Activated CD4-positive, CD25-positive, alpha-beta regulatory T cell (primary cell): ENCODE measurements around the gene NOVA2.
"Not testable (repeated sequence)": the region's sequence is repeated elsewhere in the genome, so short reads cannot be mapped to it uniquely, and the experiment has no call there.

Experiments used
- DNase-seq, 4 experiments: peaks; one replicate each; lab custom pipeline; 2025; lab: John Stamatoyannopoulos, UW

Gene NOVA2

DNA sequence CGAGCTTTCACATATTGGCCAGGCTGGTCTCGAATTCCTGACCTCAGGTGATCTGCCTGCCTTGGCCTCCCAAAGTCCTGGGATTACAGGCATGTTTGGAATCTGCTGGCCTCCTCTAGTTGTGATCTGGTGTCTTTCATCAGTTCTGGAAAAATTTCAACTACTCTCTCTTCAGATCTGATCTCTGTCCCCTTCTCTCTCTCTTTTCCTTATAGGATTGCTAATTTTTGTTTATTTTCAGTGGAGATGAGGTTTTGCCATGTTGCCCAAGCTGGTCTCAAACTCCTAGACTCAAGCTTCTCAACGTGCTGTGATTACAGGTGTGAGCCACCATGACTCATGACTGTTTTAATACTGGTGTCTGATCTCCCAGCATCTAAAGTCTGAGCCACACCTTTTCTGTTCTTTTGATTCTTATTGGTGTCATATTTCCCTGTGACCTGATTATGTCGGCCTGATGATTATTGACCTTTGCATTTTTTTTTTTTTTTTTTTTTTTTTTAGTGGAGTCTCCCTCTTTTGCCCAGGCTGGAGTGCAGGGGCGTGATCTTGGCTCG lies 48.7 kb downstream of the NOVA2 start:
- no peak for DNase-seq

DNA sequence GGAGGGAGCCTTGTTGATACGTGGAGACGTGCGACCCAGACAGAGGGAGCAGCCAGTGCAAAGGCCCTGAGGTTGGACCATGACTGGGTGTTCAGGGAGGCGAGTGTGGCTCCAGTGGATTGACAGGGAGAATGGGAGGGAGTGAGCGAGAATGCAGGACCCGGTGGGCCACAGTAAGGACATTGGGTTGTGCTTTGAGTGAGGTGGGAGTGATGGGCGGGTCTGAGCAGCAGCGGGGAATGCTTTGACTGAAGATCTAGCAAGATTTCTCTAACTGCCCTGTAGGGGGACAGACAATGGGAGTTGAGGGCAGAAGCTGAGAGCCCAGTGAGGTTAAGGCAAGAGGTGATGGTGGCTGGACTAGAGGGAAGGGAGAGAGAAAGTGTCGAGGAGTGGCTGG lies 51.4 kb downstream of the NOVA2 start:
- no peak for DNase-seq

DNA sequence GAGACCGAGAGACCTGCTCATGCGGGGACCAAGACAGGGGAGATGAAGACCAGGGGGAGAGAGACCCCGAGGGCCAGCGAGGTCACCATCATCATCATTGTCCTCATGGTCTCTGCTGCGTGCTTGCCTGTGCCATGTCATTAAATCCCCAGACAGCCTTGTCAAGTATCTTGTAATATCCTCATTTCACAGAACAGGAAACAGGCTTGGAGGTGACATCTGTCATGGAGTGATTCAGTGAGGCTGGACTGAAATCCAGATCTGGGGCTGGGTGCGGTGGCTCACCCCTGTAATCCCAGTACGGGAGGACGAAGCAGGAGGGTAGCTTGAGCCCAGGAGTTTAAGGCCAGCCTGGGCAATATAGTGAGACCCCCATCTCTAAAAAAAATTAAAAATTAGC lies 53.2 kb downstream of the NOVA2 start:
- no peak for DNase-seq

DNA sequence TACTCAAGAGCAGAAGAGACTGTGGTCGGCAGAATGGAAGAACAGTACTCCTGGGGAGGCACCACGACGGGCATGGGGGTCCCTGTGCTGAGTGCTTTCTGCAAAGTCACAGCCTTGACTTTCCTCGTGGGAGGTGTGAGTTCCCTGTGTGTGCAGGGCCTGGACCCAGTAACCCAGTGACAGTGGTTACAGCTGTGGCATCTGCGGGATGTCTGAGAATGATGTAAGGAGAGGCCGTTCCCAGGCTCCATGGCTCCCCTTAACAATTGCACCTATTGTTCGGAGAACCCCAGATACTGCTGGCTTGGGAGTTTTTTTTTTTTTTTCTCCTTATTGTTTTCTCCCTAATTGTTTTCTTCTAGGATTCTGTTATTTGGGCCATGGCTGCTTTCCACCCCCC lies 54.0 kb downstream of the NOVA2 start:
- DNase-seq: no peak

DNA sequence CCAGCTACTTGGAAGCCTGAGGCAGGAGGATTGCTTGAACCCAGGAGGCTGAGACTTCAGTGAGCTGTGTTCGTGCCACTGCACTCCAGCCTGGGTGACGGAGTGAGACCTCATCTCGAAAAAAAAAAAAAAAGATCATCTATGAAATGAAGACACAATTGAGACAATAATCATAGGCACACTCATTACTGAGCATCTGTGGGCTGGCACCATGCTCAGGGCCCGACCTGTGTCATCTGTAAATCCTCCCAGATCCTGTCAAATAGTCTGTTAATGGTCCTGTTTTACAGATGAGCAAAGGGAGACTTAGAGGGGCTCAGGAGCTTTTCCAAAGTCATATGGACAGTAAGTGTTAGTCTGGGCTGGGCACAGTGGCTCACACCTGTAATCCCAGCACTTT lies 54.9 kb downstream of the NOVA2 start:
- no peak for DNase-seq

DNA sequence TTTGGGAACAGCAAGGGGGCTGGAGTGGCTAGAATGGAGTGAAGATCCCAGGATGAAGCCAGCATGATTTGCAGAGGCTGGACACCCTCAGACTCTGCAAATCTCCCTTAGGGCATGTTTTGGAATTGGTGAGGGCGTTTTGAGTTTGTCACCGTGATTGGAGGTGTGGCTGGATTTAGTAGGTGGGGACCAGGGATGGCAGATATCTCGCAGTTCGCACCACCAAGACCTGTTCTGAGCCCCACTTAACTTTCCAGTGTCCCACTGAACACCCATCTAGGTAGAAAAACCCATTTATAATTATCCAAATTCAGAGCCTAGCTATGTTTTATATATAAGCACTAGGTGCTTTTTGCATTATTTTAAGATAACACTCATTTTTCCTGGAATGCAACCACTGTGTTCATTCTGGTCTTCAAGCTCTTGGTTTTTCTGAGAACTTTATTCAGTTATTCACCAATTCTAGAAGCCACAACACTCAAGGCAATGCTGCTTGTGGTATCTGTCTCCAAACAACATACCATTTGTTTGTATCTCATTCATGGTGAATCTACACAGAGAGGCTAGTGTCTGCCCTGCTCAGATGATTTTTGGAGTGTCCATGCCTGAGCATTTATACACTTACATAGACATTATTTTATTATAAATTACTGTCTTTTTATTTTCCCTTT lies 56.1 kb downstream of the NOVA2 start:
- DNase-seq: no peak

DNA sequence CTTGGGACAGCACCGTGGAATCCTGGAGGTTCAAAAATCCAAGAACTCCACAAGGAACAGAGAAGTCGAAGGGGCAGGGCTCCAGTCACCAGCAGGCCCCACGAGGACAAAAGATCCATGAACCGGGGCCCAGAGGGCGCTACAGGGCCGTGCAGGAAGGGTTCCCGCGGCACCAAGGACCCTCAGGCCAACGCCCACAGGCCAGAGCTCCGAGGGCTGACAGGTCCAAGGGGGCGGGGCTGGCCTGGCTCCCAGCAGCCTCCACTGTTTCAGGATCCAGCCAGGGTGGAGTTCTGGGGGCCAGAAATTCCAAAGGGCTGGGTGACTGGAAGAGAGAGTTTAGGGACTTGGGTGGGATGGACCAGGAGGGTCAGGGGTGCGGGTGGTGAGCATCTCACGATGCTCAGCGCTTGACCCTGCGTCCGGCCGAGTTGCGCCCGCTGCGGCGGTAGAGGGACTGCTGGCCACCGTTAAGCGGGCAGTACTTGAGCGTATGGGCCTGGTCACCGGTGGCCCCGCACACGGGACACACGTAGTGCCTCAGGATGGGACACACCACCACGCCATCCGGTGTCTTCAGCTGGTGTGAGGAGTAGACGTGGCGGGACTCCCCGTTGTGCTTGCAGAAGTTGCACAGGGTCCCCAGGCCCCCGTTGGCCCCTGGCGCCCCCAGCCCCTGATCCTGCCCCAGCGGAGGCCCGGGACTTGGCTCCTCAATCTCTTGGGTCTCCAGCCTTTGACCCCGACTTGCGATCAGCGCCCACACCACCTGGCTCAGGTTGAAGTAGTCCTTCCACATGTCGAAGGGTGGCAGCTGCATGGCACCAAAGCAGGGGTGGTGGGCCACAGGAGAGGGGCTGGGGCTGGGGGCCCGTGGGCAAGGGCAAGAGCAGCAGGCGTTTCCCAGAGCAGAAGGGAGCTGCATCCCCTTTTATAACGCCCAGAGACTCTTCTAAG lies 59.5 kb downstream of the NOVA2 start, which contains the start of gene NANOS2:
Gene NANOS2, minus strand, starts transcription at position 905 of the 957 bp plus-strand sequence. Its CDS starts 85 bp downstream, at position 820.
- DNase-seq: no peak

DNA sequence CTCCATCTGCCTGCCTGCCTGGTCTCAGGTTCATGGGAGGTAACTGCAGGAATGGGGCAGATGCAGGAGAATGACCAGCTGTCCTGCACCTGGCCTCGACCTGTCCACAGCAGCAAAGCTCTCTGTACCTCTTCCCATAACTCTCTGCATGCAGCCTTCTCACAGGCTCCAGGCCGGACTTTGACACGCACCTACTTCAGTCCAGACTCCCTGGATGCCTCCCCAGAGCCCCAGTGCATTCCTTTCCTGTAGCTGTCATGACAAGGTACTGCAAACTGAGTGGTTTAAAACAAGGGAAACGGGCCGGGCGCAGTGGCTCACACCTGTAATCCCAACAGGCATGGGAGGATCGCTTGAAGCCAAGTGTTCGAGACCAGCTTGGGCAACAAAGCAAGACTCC lies 62.4 kb downstream of the NOVA2 start:
- DNase-seq: no peak

DNA sequence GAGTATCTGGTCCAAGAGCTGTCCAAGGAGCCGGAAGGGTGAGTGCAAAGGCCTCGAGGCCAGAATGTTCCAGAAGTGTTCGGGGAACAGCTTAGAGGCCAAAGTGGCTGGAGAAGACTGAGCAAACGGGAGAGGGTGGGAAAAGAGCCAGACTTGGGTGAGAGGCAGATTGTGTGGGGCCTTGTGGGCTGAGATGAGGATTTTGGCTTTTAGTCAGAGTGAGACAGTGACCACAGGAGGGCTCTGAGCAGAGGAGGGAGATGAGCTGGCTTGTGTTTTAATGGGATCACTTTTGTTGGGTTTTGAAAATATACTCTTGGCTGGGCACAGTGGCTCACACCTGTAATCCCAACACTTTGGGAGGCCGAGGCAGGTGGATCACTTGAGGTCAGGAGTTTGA lies 64.7 kb downstream of the NOVA2 start:
- DNase-seq: no peak

DNA sequence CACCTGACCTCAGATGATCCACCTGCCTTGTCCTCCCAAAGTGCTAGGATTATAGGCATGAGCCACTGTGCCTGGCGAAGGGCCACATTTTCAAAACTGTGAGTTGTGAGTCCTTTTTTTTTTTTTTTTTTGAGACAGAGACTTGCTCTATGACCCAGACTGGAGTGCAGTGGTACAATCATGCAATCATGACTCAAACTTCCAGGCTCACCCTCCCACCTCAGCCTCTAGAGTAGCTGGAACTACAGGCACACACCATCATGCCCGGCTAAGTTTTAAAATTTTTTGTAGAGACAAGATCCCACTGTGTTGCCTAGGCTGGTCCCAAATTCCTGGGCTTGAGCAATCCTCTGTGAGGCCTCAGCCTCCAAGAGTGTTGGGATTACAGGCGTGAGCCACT lies 67.4 kb downstream of the NOVA2 start:
- DNase-seq: no peak

DNA sequence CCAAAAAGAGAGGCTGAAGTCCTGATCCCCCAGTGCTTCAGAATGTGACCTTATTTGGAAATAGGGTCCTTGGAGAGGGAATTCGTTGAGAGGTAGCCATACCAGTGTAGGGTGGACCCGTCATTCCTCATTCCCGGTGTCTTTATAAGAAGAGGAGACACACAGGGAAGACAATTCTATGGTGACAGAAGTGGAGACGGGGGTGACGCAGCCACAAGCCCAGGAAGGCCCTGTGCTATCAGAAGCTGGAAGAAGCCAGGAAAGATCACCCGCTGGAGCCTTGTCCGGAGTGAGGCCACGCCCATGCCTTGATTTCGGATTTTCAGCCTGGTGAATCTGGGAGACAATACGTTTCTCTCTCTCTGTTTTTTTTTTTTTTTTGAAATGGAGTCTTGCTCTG lies 68.7 kb downstream of the NOVA2 start:
- DNase-seq: no peak

DNA sequence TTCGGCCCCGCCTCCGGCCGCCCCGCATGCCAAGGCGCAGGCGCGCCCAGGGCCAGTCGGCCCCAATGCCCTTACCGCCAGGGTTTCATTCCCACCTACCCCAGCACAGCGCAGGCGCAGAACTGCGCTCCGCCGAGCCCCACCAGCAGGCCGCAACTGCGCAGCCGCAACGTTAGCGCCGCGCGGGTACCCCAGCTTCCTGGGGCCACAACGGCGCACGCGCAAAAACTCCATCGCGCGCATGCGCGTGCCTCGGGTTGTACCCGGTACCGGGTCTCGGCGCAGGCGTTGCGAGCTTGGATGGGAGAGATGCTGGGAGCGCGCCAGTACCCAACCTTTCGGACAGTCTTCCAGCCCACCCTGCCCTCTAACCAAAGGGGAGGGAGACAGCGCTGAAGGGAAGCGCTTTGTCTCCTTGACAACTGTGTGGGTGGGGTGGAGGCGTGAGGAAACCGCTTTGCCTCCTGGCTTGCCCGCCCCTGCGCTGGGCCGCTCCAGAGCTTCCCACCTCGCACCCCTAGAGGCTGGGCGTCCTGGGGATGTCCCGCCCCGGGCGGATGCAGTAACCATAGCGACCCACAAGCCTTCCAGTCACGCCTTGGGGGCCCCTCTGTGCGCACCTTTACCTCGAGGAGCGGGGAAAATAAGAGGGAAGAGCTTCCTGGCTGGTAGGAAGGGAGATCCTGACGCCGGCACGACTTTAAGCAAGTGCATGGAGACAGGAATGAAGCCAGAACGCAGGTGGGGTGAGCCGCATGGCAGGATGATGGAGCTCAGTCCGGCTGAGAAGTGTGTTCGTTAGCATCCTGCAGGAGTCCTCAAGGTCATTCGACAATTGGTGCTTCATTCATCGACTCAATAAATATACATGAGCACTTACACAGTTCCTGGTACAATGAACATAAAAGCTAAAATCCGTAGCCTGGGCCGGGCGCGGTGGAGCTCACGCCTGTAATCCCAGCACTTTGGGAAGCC lies 70.7 kb downstream of the NOVA2 start:
- peak; percentile 95 to 99 (median 98) for DNase-seq

DNA sequence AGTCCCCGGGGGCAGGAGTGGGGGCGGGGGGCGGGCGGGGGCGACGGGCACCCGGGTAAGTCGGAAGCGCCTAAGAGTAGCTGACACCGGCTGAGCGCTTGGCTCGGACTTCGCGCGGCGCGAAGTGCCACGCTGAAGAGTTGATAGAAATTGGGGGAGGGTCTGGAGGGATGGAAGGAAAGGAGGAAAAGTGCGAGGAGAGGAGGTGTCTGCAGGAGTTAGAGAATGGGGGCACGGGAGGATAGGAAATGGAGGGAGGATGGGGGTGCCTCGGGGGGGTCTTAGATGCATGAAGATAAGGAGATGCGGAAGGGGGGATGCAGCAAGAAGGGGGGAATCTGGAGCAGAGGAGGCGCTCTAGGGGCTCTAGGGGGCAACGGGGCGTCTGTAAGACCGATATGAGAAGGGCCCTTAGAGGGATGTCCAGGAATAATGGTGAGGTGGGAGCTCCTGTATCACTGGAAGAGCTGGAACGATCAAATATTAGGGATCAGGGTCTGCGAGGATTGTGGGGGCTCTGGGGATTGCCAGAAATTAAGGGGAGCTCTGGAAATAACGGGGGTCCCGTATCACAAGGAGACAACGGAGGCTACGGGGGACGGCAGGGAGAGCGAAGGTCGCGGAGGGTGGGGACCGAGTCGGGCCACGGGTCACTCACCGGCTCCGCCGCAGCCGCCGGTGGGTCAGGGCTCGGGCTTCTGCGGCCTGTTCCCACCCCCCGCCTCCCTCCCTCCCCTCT lies 71.6 kb downstream of the NOVA2 start, which contains the start of gene MYPOP:
Gene MYPOP, minus strand, starts transcription at position 702 of the 739 bp plus-strand sequence. CDS start 840 bp downstream, outside the sequence.
- no peak for DNase-seq

DNA sequence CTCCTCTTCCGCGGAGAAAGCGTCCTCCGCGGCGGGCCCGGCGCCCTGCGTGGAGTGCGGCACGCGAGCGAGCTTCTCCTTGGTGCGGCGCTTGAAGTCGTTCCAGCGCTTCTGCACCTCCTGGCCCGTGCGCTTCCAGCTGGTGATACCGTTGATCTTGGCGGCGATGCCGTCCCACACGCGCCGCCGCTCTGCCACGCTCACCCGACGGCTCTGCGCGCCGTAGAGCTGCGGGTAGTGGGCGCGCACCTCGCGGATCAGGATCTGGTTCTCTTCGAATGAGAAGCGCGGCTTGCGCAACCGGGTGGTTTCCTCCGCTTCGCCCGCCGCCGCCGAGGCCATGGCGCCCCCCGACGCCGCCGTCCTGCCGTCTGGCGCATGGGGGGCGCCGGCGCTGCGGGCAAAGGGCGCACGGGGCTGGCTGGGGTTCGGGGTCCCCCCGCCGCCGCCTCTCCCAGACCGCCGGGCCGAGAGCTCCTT lies 72.2 kb downstream of the NOVA2 start:
- no peak for DNase-seq

DNA sequence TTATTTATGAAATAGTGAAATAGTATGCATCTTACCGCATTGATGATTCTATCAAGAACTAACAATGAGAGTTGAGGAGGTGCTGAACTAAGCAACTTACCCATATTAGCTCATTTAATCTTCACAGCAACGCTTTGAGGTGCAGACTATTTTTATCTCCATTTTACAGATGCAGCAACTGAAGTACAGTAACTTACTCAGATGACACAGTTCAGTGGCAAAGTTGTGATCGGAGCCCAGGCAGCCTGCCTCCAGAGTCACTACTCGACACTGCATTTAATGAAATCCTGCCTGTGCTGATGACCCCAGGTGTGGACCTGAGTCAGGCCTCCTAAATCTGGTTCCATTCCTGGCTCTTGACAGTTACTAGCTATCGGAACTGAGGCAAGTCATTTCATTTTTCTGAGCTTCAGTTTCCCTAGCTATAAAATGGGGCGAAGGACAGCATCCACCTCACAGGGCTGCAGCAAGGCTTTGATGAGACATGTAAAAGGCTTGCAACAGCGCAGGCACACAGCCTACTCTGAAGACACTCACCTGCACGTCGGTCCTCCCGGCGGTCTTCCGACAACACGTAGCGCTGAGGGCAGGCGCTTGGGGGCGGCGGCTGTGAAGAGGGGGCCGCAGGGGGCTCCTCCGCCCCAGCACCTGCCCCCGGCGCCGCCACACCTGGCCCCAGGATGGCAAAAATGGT lies 72.8 kb downstream of the NOVA2 start:
- DNase-seq: no peak

DNA sequence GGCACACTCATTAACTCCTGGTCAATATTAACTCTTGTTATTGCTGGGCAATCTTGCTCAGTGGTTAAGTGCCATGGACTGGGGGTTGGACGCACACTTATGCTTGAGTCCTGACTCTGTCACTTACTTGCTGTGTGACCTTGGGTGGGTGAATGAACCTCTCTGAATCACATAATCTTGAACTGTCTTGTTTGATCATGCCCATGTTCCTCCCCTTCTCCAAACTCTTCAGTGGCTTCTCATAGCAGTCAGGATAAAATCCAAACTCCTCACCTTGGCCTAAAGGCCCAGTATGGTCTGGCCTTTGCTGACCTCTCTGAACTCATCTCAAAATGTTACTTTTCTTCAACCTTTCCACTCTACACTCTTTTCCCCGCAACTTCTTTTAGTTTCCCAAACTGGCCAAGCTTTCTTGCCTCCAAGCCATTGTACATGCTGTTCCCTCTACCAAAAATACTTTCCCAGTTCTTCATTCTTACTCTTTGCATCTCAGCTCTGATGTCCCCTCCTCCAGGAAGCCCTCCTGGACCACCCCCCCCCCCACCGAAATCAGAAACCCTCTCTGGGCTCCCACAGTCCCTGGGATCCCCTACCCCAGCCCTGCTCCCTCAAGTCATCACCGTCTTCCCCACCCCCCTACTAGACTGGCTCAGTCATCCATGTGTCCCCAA lies 73.6 kb downstream of the NOVA2 start:
- no peak for DNase-seq

DNA sequence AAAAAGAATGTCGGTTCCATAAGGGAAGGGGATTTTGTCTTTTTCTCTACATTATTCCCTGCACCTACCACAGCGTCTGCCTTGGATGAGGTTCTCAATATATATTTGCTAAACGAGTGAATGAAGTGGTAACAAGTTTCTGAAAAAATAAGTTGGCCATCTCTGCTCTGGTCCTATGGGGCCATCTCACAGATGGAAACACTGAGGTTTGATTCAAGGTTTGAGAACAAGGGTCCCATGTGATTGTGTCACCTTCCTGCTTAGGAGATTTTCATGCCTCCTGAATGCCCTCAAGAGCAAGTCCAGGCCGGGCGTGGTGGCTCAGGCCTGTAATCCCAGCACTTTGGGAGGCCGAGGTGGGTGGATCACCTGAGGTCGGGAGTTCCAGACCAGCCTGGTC lies 74.4 kb downstream of the NOVA2 start:
- DNase-seq: no peak

DNA sequence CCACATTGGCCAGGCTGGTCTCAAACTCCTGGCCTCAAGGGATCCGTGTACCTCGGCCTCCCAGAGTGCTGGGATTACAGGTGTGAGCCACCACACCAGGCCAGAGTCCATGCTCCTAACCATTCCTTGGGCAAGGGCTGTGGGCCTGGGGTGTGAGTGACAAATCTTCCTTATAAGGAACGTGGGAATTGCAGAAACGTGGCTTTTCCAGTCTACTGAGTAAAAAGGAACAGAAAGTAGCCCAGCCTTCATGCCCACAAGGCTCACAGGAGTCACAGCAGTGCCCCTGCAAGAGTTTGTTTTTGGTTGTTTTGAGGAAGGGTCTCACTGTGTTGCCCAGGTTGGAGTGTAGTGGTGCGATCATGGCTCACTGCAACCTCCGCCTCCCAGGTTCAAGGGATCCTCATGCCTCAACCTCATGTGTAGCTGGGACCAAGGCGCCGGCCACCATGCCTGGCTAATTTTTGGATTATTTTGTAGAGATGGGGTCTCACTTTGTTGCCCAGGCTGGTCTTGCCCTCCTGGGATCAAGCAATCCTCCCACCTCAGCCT lies 76.3 kb downstream of the NOVA2 start:
- DNase-seq: no peak

DNA sequence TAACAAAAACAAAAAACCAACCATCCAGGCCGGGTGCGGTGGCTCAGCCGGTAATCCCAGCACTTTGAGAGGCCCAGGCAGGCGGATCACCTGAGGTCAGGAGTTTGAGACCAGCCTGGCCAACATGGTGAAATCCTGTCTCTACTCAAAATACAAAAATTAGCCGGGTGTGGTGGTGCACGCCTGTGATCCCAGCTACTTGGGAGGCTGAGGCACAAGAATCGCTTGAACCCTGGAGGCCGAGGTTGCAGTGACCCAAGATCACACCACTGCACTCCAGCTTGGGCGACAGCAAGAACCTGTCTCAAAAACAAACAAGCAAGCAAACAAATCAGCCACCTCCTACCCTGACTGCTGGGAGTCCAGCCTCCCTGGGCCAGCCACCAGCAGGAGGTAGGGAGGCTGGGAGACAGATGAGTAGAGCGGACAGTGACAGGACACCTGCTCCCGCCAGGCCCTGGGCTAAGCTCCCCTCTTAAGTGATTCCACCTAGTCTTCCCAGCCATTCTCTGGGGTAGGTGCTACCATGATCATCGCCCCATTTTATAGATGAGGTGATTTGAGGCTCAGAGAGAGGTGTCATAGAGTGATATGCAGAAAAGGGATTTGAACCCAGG lies 77.6 kb downstream of the NOVA2 start:
- DNase-seq: not testable (repeated sequence)
